HepG2 (cell line): ENCODE data around the gene DIP2C.

ENCODE experiments used
- BORCS8-MEF2B ChIP-seq: sonication (generic); formaldehyde crosslinking; IDR thresholded peaks from 2 replicates; pipeline ENCODE4 v1.8.0; 2022; ENCODE audit warnings: mild to moderate bottlenecking, missing genetic modification reagents
- CHCHD3 ChIP-seq: sonication (generic); formaldehyde crosslinking; IDR thresholded peaks from 2 replicates; pipeline ENCODE4 v1.8.0; 2022; ENCODE audit warnings: mild to moderate bottlenecking, missing genetic modification reagents, moderate library complexity
- CTCF ChIP-seq: sonication (generic); formaldehyde crosslinking; IDR thresholded peaks from 2 replicates; pipeline ENCODE4 v1.5.0; 2020; ENCODE audit warnings: mild to moderate bottlenecking, missing genetic modification reagents, moderate library complexity
- EZH2 ChIP-seq: conservative IDR thresholded peaks from 2 replicates; pipeline ENCODE4 v1.6.1; 2012; ENCODE audit warnings: mild to moderate bottlenecking, low read depth, low read length, moderate library complexity
- MYC ChIP-seq: sonication (generic); formaldehyde crosslinking; IDR thresholded peaks from 2 replicates; pipeline ENCODE4 v1.9.0; 2021; ENCODE audit warnings: missing genetic modification reagents, borderline replicate concordance
- NKX3-1 ChIP-seq: sonication (generic); formaldehyde crosslinking; IDR thresholded peaks from 2 replicates; pipeline ENCODE4 v1.5.0; 2020; ENCODE audit warnings: missing genetic modification reagents
- ZFAT ChIP-seq: sonication (generic); formaldehyde crosslinking; conservative IDR thresholded peaks from 2 replicates; pipeline ENCODE4 v1.8.1; 2023; ENCODE audit warnings: missing genetic modification reagents, inconsistent platforms
- ZFP36L2 ChIP-seq: sonication (generic); formaldehyde crosslinking; IDR thresholded peaks from 2 replicates; pipeline ENCODE4 v1.4.0; 2020; ENCODE audit warnings: missing genetic modification reagents
- ZFX ChIP-seq: sonication (generic); formaldehyde crosslinking; IDR thresholded peaks from 2 replicates; pipeline ENCODE4 v1.4.0; 2020; ENCODE audit warnings: mild to moderate bottlenecking, low read depth, missing genetic modification reagents, moderate library complexity

- TF ChIP-seq ZFAT (CRISPR knock-in tag) (no peak), MYC (CRISPR knock-in tag) (no peak), BORCS8-MEF2B (CRISPR knock-in tag) (no peak), EZH2 (no peak), NKX3-1 (CRISPR knock-in tag) (no peak), ZFX (CRISPR knock-in tag) (no peak), ZFP36L2 (CRISPR knock-in tag) (no peak), CTCF (CRISPR knock-in tag) (no peak), CHCHD3 (no peak)
These were observed 140.1 kb downstream of the DIP2C start for GRCh38 chr10:549391-549790.
